ENCODE results near the gene SAMD15. TPM values are rescaled to one million over a fixed set of nuclear protein-coding genes. Genes with fewer than 3 reads are reported as not detected.
"Not testable (repeated sequence)": the region's sequence is repeated elsewhere in the genome, so short reads cannot be mapped to it uniquely, and the experiment has no call there.

SAMD15 gene
- total RNA-seq, 1 donor from 2014 or later = 0.88 TPM

DNA sequence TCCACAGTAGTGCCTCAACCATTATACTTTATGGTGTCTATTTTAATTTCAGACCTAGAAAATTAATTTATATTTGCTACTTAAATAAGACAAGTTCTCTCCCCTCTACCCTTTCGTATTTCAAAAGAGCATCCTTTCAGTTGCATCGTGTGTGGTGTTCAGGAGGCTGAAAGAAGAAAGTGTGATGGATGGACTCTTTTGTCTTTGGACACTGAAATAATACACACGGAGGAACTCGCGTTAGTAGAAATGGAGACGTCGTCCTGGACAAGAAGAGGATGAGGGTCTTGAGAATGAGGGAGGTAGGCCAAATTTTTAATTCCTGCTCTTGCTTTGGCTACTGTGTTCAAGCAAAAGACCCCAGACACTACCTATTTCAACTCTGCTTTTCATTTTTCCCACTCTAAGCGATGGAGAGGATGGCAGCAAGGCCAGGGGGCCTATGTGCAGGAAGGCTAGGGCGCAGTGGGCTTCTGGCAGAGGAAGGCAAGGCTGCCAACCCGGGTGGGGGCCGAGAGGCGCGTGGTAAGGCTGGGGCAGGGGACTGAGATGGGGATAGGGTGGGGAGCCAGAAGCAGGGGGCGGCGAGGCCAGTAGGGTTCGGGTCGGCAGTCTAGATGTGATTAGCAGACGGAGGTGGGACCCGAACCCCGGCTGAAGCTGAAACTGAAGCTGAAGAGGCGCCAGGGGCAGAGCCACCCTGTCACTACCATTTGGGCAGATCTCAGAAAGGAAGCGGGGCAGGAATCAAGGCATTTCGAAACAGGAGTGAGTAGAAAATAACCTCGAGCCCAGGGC lies 1.0 kb upstream of the SAMD15 start:
- peak; percentile 29 for ATAC-seq

GRCh38 chr14:77377502-77377844 lies 294 bp downstream of the SAMD15 start:
- ATAC-seq = no peak

DNA sequence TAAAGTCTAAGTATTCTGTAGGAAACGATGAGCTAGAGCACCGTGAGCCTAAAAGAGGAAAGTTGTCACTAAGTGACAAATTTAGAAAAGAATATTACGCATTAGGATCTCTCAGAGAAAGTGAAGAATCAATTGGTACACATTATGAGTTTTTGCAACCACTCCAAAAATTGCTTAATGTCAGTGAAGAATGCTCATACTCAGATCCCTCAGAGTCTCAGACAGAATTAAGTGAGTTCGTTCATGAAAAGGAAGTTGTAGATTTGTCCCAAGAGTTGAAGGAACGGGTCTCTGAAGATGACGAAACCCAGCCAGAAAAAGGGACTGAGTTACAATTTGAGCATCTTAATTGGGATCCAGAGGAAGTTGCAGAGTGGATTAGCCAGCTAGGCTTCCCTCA lies 1.5 kb downstream of the SAMD15 start:
- ATAC-seq = no peak

- ATAC-seq = no peak
Measured at GRCh38 chr14:77390188-77390587, 13.0 kb downstream of the SAMD15 start.

- ATAC-seq = no peak
Measured at GRCh38 chr14:77400216-77400615, 23.0 kb downstream of the SAMD15 start.

DNA sequence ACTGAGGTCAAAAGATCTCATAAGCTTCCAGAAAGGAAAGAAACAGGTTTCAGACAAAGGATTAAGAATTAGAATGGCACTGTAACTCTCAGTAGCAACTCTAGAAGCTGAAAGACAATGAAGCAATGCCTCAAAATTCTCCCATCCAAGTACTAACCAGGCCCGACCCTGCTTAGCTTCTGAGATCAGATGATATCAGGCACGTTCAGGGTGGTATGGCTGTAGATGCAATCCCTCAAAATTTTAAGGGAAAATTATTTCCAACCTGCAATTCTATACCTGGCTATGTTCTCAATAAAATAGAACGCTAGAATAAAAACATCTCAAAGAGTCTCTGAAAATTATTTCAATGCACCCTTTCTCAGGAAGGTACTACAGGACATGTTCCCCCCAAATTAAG lies 26.6 kb downstream of the SAMD15 start:
- ATAC-seq = no peak

GRCh38 chr14:77406086-77406485 lies 28.9 kb downstream of the SAMD15 start:
- no peak for ATAC-seq

DNA sequence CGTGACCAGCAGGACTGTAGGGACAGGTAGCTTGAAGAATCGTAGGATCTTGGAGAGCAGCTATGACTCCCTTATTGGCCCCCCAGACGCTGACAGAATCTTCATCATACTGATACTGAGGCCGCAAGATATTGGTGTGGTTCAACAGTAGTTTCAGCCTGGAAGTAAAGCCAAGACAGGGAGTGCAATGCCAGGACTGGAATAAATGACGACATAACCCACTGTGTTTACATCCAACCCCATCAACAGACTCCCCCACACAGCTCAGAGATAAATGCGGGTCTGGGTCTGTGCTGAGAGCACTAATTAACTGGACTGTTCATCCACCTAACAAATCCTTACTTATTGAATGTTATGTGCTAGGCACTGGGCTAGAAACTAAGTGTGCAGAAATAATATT lies 29.5 kb downstream of the SAMD15 start:
- no peak for ATAC-seq

- ATAC-seq = no peak
Measured at GRCh38 chr14:77407158-77407557, 30.0 kb downstream of the SAMD15 start.

- no peak for ATAC-seq
Measured at GRCh38 chr14:77409131-77409533, 32.0 kb downstream of the SAMD15 start.

DNA sequence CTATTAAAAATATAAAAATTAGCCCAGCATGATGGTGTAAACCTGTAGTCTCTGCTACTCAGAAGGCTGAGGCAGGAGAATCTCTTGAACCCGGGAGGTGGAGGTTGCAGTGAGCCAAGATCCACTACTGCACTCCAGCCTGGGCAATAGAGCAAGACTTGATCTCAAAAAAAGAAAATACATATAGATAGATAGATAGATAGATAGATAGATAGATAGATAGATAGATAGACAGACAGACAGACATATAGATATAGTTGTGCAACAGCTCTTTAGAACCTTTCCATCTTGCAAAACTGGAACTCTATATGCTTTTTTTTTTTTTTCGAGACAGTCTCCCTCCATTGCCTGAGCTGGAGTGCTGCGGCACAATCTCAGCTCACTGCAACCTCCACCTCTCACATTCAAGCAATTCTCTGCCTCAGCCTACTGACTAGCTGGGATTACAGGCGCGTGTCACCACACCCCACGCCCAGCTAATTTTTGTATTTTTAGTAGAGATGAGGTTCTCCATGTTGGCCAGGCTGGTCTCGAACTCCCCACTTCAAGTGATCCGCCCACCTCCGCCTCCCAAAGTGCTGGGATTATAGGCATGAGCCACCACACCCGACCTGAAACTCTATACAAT lies 38.3 kb downstream of the SAMD15 start:
- ATAC-seq = not testable (repeated sequence)

DNA sequence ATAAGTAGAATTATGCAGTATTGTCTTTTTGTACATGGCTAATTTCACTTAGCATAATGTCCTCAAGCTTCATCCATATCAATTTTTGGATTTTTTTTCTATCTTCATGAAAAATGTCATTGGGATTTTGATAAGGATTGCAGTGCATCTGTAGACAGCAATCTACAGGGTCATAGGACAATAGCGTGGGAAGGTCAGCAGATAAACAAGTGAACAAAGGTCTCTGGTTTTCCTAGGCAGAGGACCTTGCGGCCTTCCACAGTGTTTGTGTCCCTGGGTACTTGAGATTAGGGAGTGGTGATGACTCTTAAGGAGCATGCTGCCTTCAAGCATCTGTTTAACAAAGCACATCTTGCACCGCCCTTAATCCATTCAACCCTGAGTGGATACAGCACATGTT lies 38.9 kb downstream of the SAMD15 start:
- ATAC-seq = not testable (repeated sequence)

DNA sequence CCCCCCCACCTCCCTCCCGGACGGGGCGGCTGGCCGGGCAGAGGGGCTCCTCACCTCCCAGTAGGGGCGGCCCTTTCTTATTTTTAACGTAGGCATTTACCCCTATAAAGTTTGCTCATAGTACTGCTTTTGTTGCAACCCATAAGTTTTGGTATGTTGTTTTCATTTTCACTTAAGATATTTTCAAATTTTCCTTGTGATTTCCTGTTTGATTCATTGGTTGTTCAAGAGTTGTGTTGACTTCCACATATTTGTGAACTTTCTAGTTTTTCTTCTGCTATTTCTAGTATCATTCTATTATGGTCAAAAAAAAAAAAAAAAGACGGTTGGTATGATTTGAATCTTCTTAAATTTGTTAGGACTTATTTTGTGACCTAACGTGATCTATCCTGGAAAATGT lies 39.7 kb downstream of the SAMD15 start:
- no peak for ATAC-seq

GRCh38 chr14:77421201-77421600 lies 44.0 kb downstream of the SAMD15 start:
- ATAC-seq = no peak

DNA sequence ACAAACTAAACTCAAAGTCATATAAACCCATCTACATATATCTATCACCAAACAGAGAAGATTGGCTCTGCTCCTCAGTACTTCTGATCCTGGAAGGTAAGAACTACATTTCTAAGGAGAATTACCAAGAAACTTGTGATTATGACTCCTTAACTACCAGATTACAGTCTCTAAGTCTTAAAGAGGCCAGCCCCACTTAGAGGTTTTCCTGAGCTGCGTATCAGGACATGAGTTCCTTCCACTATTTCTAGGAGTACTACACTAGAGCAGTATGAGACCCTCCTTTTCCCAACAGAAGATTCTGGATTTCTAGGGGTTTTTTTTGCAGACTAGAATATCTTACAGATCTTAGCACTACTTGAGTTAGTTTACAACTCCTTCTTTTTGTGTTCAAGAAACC lies 46.2 kb downstream of the SAMD15 start, which contains the start of gene NOXRED1:
NOXRED1 (minus strand) TSS at position 101 of the 400 bp plus-strand sequence. CDS start 634 bp downstream, outside the sequence.
- ATAC-seq = no peak

DNA sequence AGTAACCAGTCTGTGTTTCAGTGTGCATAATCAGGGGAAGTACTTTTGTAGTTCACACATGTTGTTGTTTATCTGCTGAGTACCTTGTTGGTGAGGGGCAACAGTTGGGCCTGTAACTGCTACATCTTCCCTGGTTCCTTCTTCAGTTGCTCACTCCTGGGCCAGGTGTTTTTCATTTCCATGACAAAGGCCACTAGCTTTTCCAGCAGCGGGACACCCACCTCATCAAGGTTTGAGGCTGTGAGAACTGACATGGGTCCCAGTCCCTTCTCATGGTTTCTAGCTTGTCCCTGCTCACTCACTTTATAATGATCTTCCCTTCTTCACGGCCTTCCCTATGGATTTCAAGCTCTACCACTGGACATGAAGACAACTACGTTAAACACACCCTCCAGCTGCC lies 47.7 kb downstream of the SAMD15 start:
- no peak for ATAC-seq

- no peak for ATAC-seq
Measured at GRCh38 chr14:77426396-77426795, 49.2 kb downstream of the SAMD15 start.

GRCh38 chr14:77436042-77436441 lies 58.9 kb downstream of the SAMD15 start:
- no peak for ATAC-seq

GRCh38 chr14:77438596-77438995 lies 61.4 kb downstream of the SAMD15 start:
- ATAC-seq = no peak

DNA sequence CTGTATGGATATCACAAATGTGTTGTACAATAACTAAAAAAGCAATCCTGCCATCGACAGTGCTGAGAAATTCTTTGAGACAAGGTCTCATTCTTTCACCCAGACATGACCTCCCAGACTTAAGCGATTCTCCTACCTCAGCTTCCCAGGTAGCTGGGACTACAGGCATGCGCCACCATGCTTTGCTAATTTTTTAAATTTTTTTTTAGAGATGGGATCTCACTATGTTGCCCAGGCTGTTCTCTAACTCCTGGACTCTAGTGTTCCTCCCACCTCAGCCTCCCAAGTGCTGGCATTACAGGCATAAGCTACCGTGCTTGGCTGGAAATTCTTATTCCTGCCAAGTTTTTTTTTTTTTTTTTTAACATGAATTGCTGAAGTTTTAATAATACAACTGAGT lies 62.7 kb downstream of the SAMD15 start:
- no peak for ATAC-seq

Measured in esophagus mucosa (tissue), 1 donor.